A673 (cell line): ENCODE measurements around the gene ZC3H18. TPM values are rescaled to one million over a fixed set of nuclear protein-coding genes. Genes with fewer than 3 reads are reported as not detected.

ENCODE experiments used
- BruUV-seq: library from RNA; stranded (reverse); fragments of 400-500 nt; replicated peaks from 2 replicates; lab custom pipeline; 2021; lab: Mats Ljungman, UMichigan
- CTCF ChIA-PET: fragments of 300-600 bp; sonication (Branson Sonifier 250); formaldehyde crosslinking; loops from one replicate; lab custom pipeline; 2022; ENCODE audit warnings: antibody characterized with exemption; lab: Charles Lee
- POLR2A ChIA-PET: fragments of 300-600 bp; sonication (Branson Sonifier 250); formaldehyde crosslinking; loops from one replicate; lab custom pipeline; 2022; ENCODE audit warnings: antibody characterized with exemption; ENCODE audit not compliant: low non-redundant PET; lab: Charles Lee
- DNase-seq: peaks from one replicate; pipeline ENCODE4 v3.0.0-alpha.2; 2015; ENCODE audit warnings: low spot score
- H3K27ac ChIP-seq: fragments of 200-600 bp; sonication (generic); 2 replicates; pipeline ENCODE4 v1.5.1; 2016; ENCODE audit warnings: mixed run types, low read depth, mild to moderate bottlenecking, mixed read lengths, antibody characterized with exemption, low read length; ENCODE audit not compliant: poor library complexity, severe bottlenecking
- H3K27me3 ChIP-seq: fragments of 200-600 bp; sonication (generic); replicated peaks from 2 replicates; pipeline ENCODE4 v1.6.1; 2017; ENCODE audit warnings: mixed run types, low read depth, mild to moderate bottlenecking, mixed read lengths, antibody characterized with exemption, low read length; ENCODE audit not compliant: insufficient read depth, poor library complexity
- H3K36me3 ChIP-seq: fragments of 200-600 bp; sonication (generic); 2 replicates; pipeline ENCODE4 v1.6.1; 2016; ENCODE audit warnings: mixed run types, mild to moderate bottlenecking, mixed read lengths, antibody characterized with exemption, low read length; ENCODE audit not compliant: insufficient read depth, poor library complexity, severe bottlenecking
- H3K4me1 ChIP-seq: fragments of 200-600 bp; sonication (generic); 2 replicates; pipeline ENCODE4 v1.6.1; 2017; ENCODE audit warnings: mixed run types, mild to moderate bottlenecking, mixed read lengths, antibody characterized with exemption, low read length; ENCODE audit not compliant: insufficient read depth, poor library complexity, severe bottlenecking
- H3K4me3 ChIP-seq: fragments of 200-600 bp; sonication (generic); 2 replicates; pipeline ENCODE4 v1.5.1; 2016; ENCODE audit warnings: low read depth, mixed run types, mild to moderate bottlenecking, mixed read lengths, low read length; ENCODE audit not compliant: poor library complexity, severe bottlenecking
- H3K9me3 ChIP-seq: fragments of 200-600 bp; sonication (generic); 2 replicates; pipeline ENCODE4 v1.6.1; 2016; ENCODE audit warnings: mixed run types, low read depth, mild to moderate bottlenecking, mixed read lengths, antibody characterized with exemption, low read length; ENCODE audit not compliant: poor library complexity, severe bottlenecking
- EZH2 ChIP-seq: fragments of 200-600 bp; sonication (generic); IDR thresholded peaks from 2 replicates; pipeline ENCODE4 v1.6.1; 2017; ENCODE audit warnings: borderline replicate concordance, low read depth, mild to moderate bottlenecking, mixed read lengths, antibody characterized with exemption, low read length; ENCODE audit not compliant: poor library complexity, severe bottlenecking
- intact Hi-C: fragments of 100-400 bp; cut with micrococcal nuclease; formaldehyde crosslinking; loops from one replicate; pipeline ENCODE4 v1.10.0; 2022; ENCODE audit not compliant: unreplicated experiment
- total RNA-seq: library from RNA; stranded (reverse); gene quantifications from 2 replicates; pipeline ENCODE4 v1.2.3, GENCODE V29; 2021
- TF ChIP-seq, protein P1 (sequence below): fragments of 300-800, 200-600 bp; sonication (generic); conservative IDR thresholded peaks from 2 replicates; pipeline ENCODE4 v1.5.1; 2017; ENCODE audit warnings: low read depth, mild to moderate bottlenecking, antibody characterized with exemption, low read length, moderate library complexity, mixed read lengths

ZC3H18 gene
- total RNA-seq, 1 experiment from 2014 or later, result 83.4 TPM

DNA sequence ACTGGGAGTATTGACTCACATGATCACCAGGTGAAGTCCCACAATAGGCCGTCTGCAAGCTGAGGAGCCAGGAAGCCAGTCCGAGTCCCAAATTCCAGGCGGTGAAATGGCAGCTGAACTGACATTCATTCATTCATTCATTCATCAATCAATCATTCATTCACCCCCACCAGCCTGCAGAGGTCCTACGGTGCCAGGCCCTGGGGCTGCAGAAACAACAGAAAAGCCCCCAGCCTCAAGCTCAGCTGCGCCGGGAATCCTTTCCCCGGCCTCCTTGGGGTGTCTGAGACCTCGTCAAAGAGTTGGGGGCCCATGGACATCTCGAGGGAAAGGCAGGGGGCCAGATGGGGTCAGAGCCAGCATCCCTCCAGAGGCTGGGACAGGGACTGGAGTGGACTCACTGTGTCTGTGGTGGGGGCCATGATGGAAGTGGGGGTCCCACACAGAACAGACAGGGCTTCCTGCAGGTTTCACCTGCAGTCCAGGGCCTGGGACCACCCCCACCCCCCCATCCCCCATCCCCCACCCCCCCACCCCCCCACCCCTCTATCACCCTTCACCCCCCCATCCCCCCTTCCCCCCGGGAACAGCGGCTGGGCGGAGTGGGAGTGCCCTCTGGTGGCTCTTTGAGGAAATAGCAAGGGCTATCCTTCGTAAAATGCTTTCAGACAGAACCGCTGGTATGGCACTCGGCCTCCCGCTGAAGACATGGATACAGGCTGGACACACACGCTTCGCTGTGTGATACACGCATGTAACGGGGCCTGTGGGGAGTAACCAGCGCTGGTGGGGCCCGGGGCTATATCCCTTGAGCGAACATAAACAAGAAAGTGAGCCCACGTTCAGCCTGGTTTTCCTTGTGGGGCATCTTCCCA, 8.5 kb upstream of the ZC3H18 start:
- intact Hi-C loops, result loop anchor here (1.0 to 5.0 kb wide), 2 partner anchors 118 to 784 kb away; no protein-coding TSS in a partner anchor
- peaks cover 17% of the 10 kb centered on the region for H3K27me3 ChIP-seq
- H3K4me3 ChIP-seq, result peak overlapping the region; percentile 35
- no peaks in the 10 kb centered on the region for H3K36me3 ChIP-seq
- H3K4me1 ChIP-seq, result peaks cover 3% of the 10 kb centered on the region
- no peak overlapping the region for H3K27ac ChIP-seq
- BruUV-seq, result no TSS peak
- H3K9me3 ChIP-seq, result no peaks in the 10 kb centered on the region
- ChIA-PET CTCF (no interaction called here), POLR2A (no interaction called here)
- TF ChIP-seq, protein P1, sequence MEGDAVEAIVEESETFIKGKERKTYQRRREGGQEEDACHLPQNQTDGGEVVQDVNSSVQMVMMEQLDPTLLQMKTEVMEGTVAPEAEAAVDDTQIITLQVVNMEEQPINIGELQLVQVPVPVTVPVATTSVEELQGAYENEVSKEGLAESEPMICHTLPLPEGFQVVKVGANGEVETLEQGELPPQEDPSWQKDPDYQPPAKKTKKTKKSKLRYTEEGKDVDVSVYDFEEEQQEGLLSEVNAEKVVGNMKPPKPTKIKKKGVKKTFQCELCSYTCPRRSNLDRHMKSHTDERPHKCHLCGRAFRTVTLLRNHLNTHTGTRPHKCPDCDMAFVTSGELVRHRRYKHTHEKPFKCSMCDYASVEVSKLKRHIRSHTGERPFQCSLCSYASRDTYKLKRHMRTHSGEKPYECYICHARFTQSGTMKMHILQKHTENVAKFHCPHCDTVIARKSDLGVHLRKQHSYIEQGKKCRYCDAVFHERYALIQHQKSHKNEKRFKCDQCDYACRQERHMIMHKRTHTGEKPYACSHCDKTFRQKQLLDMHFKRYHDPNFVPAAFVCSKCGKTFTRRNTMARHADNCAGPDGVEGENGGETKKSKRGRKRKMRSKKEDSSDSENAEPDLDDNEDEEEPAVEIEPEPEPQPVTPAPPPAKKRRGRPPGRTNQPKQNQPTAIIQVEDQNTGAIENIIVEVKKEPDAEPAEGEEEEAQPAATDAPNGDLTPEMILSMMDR, result peak; percentile 68
- no peak for TF ChIP-seq EZH2
- DNase-seq, result peak; percentile 69

DNA sequence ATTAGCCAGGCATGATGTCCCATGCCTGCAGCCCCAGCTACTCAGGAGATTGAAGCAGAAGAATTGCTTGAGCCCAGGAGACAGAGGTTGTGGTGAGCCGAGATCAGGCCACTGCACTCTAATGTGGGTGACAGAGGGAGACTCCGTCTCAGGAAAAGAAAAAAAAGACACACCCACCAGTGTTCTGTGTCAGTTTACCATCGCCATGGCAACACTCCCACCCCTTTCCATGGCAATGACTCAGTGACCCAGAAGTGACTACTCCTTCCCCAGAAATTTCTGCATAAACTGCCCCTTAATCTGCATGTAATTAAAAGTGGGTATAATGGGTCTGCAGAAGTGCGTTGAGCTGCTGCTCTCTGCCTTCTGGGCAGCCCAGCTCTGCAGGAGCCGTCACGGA, 4.0 kb upstream of the ZC3H18 start:
- BruUV-seq, result no TSS peak
- Histone ChIP-seq H3K36me3 (no peaks in the 10 kb centered on the region), H3K9me3 (no peaks in the 10 kb centered on the region), H3K27me3 (no peaks in the 10 kb centered on the region), H3K4me1 (peaks cover 7% of the 10 kb centered on the region), H3K27ac (no peak overlapping the region), H3K4me3 (no peak overlapping the region)
- CTCF ChIA-PET, result no interaction called here
- no peak for TF ChIP-seq EZH2
- TF ChIP-seq, protein P1, result no peak
- DNase-seq, result peak; percentile 26
- intact Hi-C loops, result no loop called here
- POLR2A ChIA-PET, result no interaction called here

DNA sequence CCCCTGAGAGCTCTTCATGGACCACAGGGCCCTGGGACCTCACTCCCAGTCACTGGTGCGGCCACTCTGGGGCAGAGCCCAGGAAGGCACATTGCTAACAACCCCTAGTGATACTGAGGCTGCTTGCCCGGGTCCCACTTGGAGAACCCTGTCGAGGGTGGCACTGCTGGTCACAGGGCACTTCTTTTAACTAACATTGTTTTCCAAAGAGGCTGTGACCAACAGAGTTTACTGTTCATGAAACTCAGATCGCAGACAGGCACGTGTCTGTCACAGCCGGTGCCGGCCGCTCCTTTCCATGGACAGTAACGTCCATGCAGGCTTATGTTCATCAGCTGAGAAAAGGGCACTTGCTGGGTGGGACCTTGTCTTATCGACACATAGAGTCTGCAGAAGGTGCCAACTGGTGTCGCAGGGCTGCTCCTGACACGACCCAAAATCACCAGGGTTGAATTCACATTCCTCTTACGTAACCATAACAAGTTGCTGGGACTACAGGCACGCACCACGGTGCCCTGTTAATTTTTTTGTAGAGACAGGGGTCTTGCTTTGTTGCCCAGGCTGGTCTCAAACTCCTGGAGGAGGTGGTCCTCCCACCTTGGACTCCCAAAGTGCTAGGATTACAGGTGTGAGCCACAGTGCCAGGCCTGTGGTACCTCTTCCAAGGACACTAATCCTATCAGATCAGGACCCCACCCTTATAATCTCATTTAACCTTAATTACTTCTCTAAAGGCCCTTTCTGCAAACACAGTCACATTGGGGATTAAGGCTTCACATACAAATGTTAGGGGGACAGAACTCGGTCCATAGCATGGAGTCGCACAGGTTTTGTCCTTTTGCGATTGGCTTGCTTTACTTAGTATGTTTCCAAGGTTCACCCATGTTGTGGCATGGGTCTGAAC, 1.2 kb upstream of the ZC3H18 start:
- no peak for TF ChIP-seq EZH2
- TF ChIP-seq, protein P1, result no peak

More for the DNA sequence above, 1.2 kb upstream of the ZC3H18 start:
- Histone ChIP-seq H3K27me3 (no peaks in the 10 kb centered on the region), H3K9me3 (no peaks in the 10 kb centered on the region), H3K27ac (peak overlapping the region; percentile 78), H3K36me3 (no peaks in the 10 kb centered on the region), H3K4me3 (peak overlapping the region; percentile 91), H3K4me1 (peaks cover 13% of the 10 kb centered on the region)
- POLR2A ChIA-PET, result no interaction called here
- no peak for DNase-seq
- CTCF ChIA-PET, result no interaction called here
- BruUV-seq, result no TSS peak
- intact Hi-C loops, result no loop called here
